Ascending aorta (tissue), 2 donors: ENCODE results near the gene P4HB. TPM values are rescaled to one million over a fixed set of nuclear protein-coding genes. Genes with fewer than 3 reads are reported as not detected.
A peak's percentile ranks its signal among the peaks of the same experiment; 100 is the strongest.

Experiments used
- DNase-seq, 2 donors: peaks; one replicate each; pipeline ENCODE4 v3.0.0-alpha.2; 2019; ENCODE audit warnings: low spot score in 2 of 2
- H3K27ac ChIP-seq, 2 donors: fragments of 200-600 bp; sonication (generic); one replicate each; pipeline ENCODE4 v1.5.1; 2016 to 2017; ENCODE audit warnings: mild to moderate bottlenecking in 1 of 2
- H3K27me3 ChIP-seq: fragments of 200-600 bp; sonication (generic); one replicate; pipeline ENCODE4 v1.5.1; 2017
- H3K36me3 ChIP-seq, 2 donors: fragments of 200-600 bp; sonication (generic); one replicate each; pipeline ENCODE4 v1.5.1; 2016
- H3K4me1 ChIP-seq, 2 donors: fragments of 200-600 bp; sonication (generic); one replicate each; pipeline ENCODE4 v1.5.1; 2016 to 2017; ENCODE audit warnings: mild to moderate bottlenecking in 1 of 2
- H3K4me3 ChIP-seq, 2 donors: fragments of 200-600 bp; sonication (generic); one replicate each; pipeline ENCODE4 v1.5.1; 2016 to 2017; ENCODE audit warnings: mild to moderate bottlenecking in 1 of 2
- H3K9me3 ChIP-seq, 2 donors: fragments of 200-600 bp; sonication (generic); one replicate each; pipeline ENCODE4 v1.5.1; 2016
- CTCF ChIP-seq, 3 experiments: fragments of 200-600 bp in 2 of 3; fragments of 450-650 bp in 1 of 3; sonication (generic) in 2 of 3; IDR thresholded peaks; one replicate each; pipeline ENCODE4 v1.5.1; 2016 to 2019; ENCODE audit warnings: antibody characterized with exemption in 3 of 3, mild to moderate bottlenecking in 1 of 3, moderate library complexity in 1 of 3
- intact Hi-C: fragments of 100-400 bp; cut with DNase I; formaldehyde crosslinking; loops from one replicate; pipeline ENCODE4 v1.15.1; 2023
- total RNA-seq: library from RNA; depleted of rRNA; stranded (reverse); fragments of >200 nt; gene quantifications from one replicate; pipeline ENCODE4 v1.1.0, GENCODE V29; 2016

P4HB gene
- total RNA-seq, 1 donor from 2014 or later, result 670 TPM

GRCh38 chr17:81890447-81891302 is 30.3 kb upstream of the P4HB start:
- peak in 1 of 2 donors; percentile 62 for DNase-seq
- H3K9me3 ChIP-seq, result no peaks in the 10 kb centered on the region
- H3K36me3 ChIP-seq, result peaks cover 39 to 62% of the 10 kb centered on the region in 2 donors
- H3K27me3 ChIP-seq, result no peaks in the 10 kb centered on the region
- intact Hi-C loops, result loop anchor here (1.0 to 2.0 kb wide), 3 partner anchors 20 to 36 kb away; partner anchors contain the start of genes ARHGDIA and PCYT2
- H3K4me1 ChIP-seq, result peaks cover 12 to 19% of the 10 kb centered on the region in 2 donors
- peak overlapping the region; percentile 80 to 89 for H3K27ac ChIP-seq
- H3K4me3 ChIP-seq, result peak overlapping the region; percentile 80 to 96
- TF ChIP-seq CTCF (IDR thresholded peaks at IDR 0.05), result no peak

- Histone ChIP-seq H3K4me1 (peaks cover 12 to 24% of the 10 kb centered on the region in 2 donors), H3K9me3 (no peaks in the 10 kb centered on the region), H3K27me3 (no peaks in the 10 kb centered on the region), H3K4me3 (peak overlapping the region in 1 of 2 donors; percentile 96), H3K36me3 (peaks cover 38 to 57% of the 10 kb centered on the region in 2 donors), H3K27ac (no peak overlapping the region)
- no peak for DNase-seq
- TF ChIP-seq CTCF (IDR thresholded peaks at IDR 0.05), result no peak
- intact Hi-C loops, result loop anchor here (2.0 kb wide), 1 partner anchor 19 kb away; the partner anchor contains the start of gene ARHGDIA
These were observed 29.3 kb upstream of the P4HB start for GRCh38 chr17:81889602-81890001.

- intact Hi-C loops, result no loop called here
- TF ChIP-seq CTCF (IDR thresholded peaks at IDR 0.05), result no peak
- no peak for DNase-seq
- H3K9me3 ChIP-seq, result no peaks in the 10 kb centered on the region
- no peaks in the 10 kb centered on the region for H3K27me3 ChIP-seq
- H3K27ac ChIP-seq, result no peak overlapping the region
- no peak overlapping the region for H3K4me3 ChIP-seq
- H3K4me1 ChIP-seq, result peaks cover 12 to 24% of the 10 kb centered on the region in 2 donors
- peaks cover 38 to 52% of the 10 kb centered on the region in 2 donors for H3K36me3 ChIP-seq
These were observed 28.8 kb upstream of the P4HB start for GRCh38 chr17:81888988-81889595.

- intact Hi-C loops, result no loop called here
- DNase-seq, result no peak
- no peak overlapping the region for H3K27ac ChIP-seq
- H3K36me3 ChIP-seq, result peaks cover 38 to 48% of the 10 kb centered on the region in 2 donors
- no peaks in the 10 kb centered on the region for H3K27me3 ChIP-seq
- TF ChIP-seq CTCF (IDR thresholded peaks at IDR 0.05), result no peak
- peaks cover 12 to 24% of the 10 kb centered on the region in 2 donors for H3K4me1 ChIP-seq
- H3K4me3 ChIP-seq, result no peak overlapping the region
- no peaks in the 10 kb centered on the region for H3K9me3 ChIP-seq
These were observed 28.0 kb upstream of the P4HB start for GRCh38 chr17:81888105-81888987.

- no peaks in the 10 kb centered on the region for H3K9me3 ChIP-seq
- no peak overlapping the region for H3K4me3 ChIP-seq
- no peak for DNase-seq
- peaks cover 7 to 14% of the 10 kb centered on the region in 2 donors for H3K4me1 ChIP-seq
- no peaks in the 10 kb centered on the region for H3K27me3 ChIP-seq
- peaks cover 42 to 55% of the 10 kb centered on the region in 2 donors for H3K36me3 ChIP-seq
- no peak overlapping the region for H3K27ac ChIP-seq
- intact Hi-C loops, result no loop called here
- TF ChIP-seq CTCF (IDR thresholded peaks at IDR 0.05), result no peak
These were observed 25.7 kb upstream of the P4HB start for GRCh38 chr17:81885869-81886548.
